Measurements from ENCODE around the gene RBM41.

Gene RBM41

GRCh38 chrX:107025545-107025944, 93.1 kb downstream of the RBM41 start:
- peak; percentile 58 for DNase-seq

- no peak for DNase-seq
Measured at GRCh38 chrX:107014936-107015335, 103.7 kb downstream of the RBM41 start.

Data from NCI-H510A treated with DMSO at 0.1 percent for 48 hours (cell line).